K562 (cell line): Measurements from ENCODE around the gene C6orf47. TPM values are rescaled to one million over a fixed set of nuclear protein-coding genes. Genes with fewer than 3 reads are reported as not detected.

Experiments
- ARID3A ChIP-seq: IDR thresholded peaks from 2 replicates; pipeline ENCODE4 v1.6.1; 2012; ENCODE audit warnings: low read depth, low read length, improper control_type of control experiment, borderline replicate concordance
- ELF2 ChIP-seq: fragments of 250-450 bp; sonication (Bioruptor Pico); IDR thresholded peaks from 2 replicates; pipeline ENCODE4 v1.5.0; 2021; ENCODE audit warnings: mild to moderate bottlenecking
- ETS1 ChIP-seq: conservative IDR thresholded peaks from 2 replicates; pipeline ENCODE4 v1.6.1; 2011; ENCODE audit warnings: low read depth, mild to moderate bottlenecking, low read length; ENCODE audit not compliant: control insufficient read depth
- NBN ChIP-seq: fragments of 450-650 bp; IDR thresholded peaks from 2 replicates; pipeline ENCODE4 v1.6.1; 2016; ENCODE audit warnings: low read depth, mild to moderate bottlenecking
- NR1H2 ChIP-seq: sonication (generic); formaldehyde crosslinking; IDR thresholded peaks from 2 replicates; pipeline ENCODE4 v1.4.0; 2020; ENCODE audit warnings: mild to moderate bottlenecking, missing genetic modification reagents
- TOE1 ChIP-seq, 2 experiments: fragments of 450-650 bp in 1 of 2; sonication (generic) in 1 of 2; formaldehyde crosslinking in 1 of 2; IDR thresholded peaks; 2 replicates each; pipeline versions ENCODE4 v1.7.1 to v1.8.0; 2016 to 2022; ENCODE audit warnings: borderline replicate concordance in 2 of 2, mild to moderate bottlenecking in 2 of 2, antibody characterized with exemption in 1 of 2, inconsistent platforms in 1 of 2, low read depth in 1 of 2, missing genetic modification reagents in 1 of 2, moderate library complexity in 1 of 2
- ZFP30 ChIP-seq: fragments of 250-450 bp; sonication (Bioruptor Pico); IDR thresholded peaks from 2 replicates; pipeline ENCODE4 v1.8.0; 2022; ENCODE audit warnings: moderate library complexity, mild to moderate bottlenecking, inconsistent platforms, borderline replicate concordance
- ZNF146 ChIP-seq: IDR thresholded peaks from one replicate; pipeline ENCODE4 v1.6.1; 2018; ENCODE audit warnings: missing compliant biosample characterization; ENCODE audit not compliant: unreplicated experiment
- ZNF232 ChIP-seq: sonication (generic); formaldehyde crosslinking; IDR thresholded peaks from 2 replicates; pipeline ENCODE4 v1.8.0; 2022; ENCODE audit warnings: mild to moderate bottlenecking, missing genetic modification reagents
- polyA plus RNA-seq, 8 experiments: library from polyadenylated mRNA; depleted of rRNA in 4 of 8; stranded (reverse) in 5 of 8; unstranded in 3 of 8; fragments of >200 nt; fragmentation: Nextera tagmentation in 2 of 8; fragmentation: Illumina TruSeq in 1 of 8; extraction: Ambion mirVana in 2 of 8; extraction: Trizol in 1 of 8; gene quantifications; 2 replicates each; pipeline versions ENCODE4 v1.2.1 to v1.2.3, GENCODE V29; 2011 to 2014; ENCODE audit warnings: inconsistent platforms in 1 of 8, missing spikeins in 1 of 8
- total RNA-seq, 7 experiments: library from RNA; depleted of rRNA in 6 of 7; stranded (reverse); fragments of >200 nt in 6 of 7; fragmentation: Illumina TruSeq in 2 of 7; extraction: Trizol in 2 of 7; gene quantifications; 2 replicates each; pipeline versions ENCODE4 v1.2.1 to v1.2.3, GENCODE V29; 2011 to 2021; ENCODE audit warnings: low replicate concordance in 1 of 7
- TF ChIP-seq, protein P1 (sequence below): sonication (generic); formaldehyde crosslinking; IDR thresholded peaks from 2 replicates; pipeline ENCODE4 v1.8.1; 2023; ENCODE audit warnings: mild to moderate bottlenecking, missing genetic modification reagents
- TF ChIP-seq, protein P2 (sequence below): fragments of 450-650 bp; conservative IDR thresholded peaks from 2 replicates; pipeline ENCODE4 v1.6.1; 2016; ENCODE audit warnings: missing genetic modification characterization, low read depth, mild to moderate bottlenecking, control low read depth, missing compliant biosample characterization

Gene C6orf47
- total and polyA plus RNA-seq, 9 of the 15 experiments (the other 6 are each of a cell fraction or from before 2014, with no cell fraction given), result 0.14 to 43.8 (median 27.0) TPM

- TF ChIP-seq ETS1 (peak; percentile 75; the same call in 1 of the 2 replicates), ELF2 (peak; percentile 87), TOE1 (IDR thresholded peaks at IDR 0.05; ENCODE audit: borderline replicate concordance) (no peak), TOE1 (CRISPR knock-in tag; IDR thresholded peaks at IDR 0.05; ENCODE audit: borderline replicate concordance, low read depth) (peak; percentile 17; the same call in 1 of the 2 replicates), ZNF146 (no peak), ZFP30 (CRISPR knock-in tag) (peak; percentile 76; the same call in 1 of the 2 replicates), NR1H2 (CRISPR knock-in tag) (peak; percentile 38), ZNF232 (CRISPR knock-in tag) (0 out of 2 replicates have a peak, but pooled peaks have one; percentile 82), NBN (0 out of 2 replicates have a peak, but pooled peaks have one; percentile 11), ARID3A (no peak)
- TF ChIP-seq, protein P1, sequence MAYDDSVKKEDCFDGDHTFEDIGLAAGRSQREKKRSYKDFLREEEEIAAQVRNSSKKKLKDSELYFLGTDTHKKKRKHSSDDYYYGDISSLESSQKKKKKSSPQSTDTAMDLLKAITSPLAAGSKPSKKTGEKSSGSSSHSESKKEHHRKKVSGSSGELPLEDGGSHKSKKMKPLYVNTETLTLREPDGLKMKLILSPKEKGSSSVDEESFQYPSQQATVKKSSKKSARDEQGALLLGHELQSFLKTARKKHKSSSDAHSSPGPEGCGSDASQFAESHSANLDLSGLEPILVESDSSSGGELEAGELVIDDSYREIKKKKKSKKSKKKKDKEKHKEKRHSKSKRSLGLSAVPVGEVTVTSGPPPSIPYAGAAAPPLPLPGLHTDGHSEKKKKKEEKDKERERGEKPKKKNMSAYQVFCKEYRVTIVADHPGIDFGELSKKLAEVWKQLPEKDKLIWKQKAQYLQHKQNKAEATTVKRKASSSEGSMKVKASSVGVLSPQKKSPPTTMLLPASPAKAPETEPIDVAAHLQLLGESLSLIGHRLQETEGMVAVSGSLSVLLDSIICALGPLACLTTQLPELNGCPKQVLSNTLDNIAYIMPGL (CRISPR knock-in tag), result 0 out of 2 replicates have a peak, but pooled peaks have one; percentile 65
- TF ChIP-seq, protein P2, sequence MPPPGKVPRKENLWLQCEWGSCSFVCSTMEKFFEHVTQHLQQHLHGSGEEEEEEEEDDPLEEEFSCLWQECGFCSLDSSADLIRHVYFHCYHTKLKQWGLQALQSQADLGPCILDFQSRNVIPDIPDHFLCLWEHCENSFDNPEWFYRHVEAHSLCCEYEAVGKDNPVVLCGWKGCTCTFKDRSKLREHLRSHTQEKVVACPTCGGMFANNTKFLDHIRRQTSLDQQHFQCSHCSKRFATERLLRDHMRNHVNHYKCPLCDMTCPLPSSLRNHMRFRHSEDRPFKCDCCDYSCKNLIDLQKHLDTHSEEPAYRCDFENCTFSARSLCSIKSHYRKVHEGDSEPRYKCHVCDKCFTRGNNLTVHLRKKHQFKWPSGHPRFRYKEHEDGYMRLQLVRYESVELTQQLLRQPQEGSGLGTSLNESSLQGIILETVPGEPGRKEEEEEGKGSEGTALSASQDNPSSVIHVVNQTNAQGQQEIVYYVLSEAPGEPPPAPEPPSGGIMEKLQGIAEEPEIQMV (tag), result no peak
Measured at GRCh38 chr6:31659649-31660380, 763 bp downstream of the C6orf47 start (continued).
